Karpas-422 (cell line): Measurements from ENCODE around the gene VAV3. TPM values are rescaled to one million over a fixed set of nuclear protein-coding genes. Genes with fewer than 3 reads are reported as not detected.

Experiments used
- DNase-seq: peaks from one replicate; pipeline ENCODE4 v3.0.0-alpha.2; 2015
- H2AFZ ChIP-seq: fragments of 200-600 bp; sonication (generic); 2 replicates; pipeline ENCODE4 v1.6.1; 2014; ENCODE audit warnings: antibody characterized with exemption, low read length, mixed read lengths
- H3K27ac ChIP-seq: fragments of 200-600 bp; sonication (generic); 2 replicates; pipeline ENCODE4 v1.5.1; 2014; ENCODE audit warnings: mild to moderate bottlenecking, low read length, moderate library complexity
- H3K27me3 ChIP-seq: fragments of 200-600 bp; sonication (generic); 2 replicates; pipeline ENCODE4 v1.6.1; 2014; ENCODE audit warnings: low read length, mixed read lengths
- H3K36me3 ChIP-seq: fragments of 200-600 bp; sonication (generic); 2 replicates; pipeline ENCODE4 v1.6.1; 2014; ENCODE audit warnings: low read length, mixed read lengths; ENCODE audit not compliant: insufficient read depth
- H3K4me1 ChIP-seq: fragments of 200-600 bp; sonication (generic); 2 replicates; pipeline ENCODE4 v1.6.1; 2014; ENCODE audit warnings: mild to moderate bottlenecking, low read length, mixed read lengths
- H3K4me2 ChIP-seq: fragments of 200-600 bp; sonication (generic); 2 replicates; pipeline ENCODE4 v1.6.1; 2014; ENCODE audit warnings: low read length, low read depth, mild to moderate bottlenecking; ENCODE audit not compliant: poor library complexity, severe bottlenecking
- H3K4me3 ChIP-seq: fragments of 200-600 bp; sonication (generic); 2 replicates; pipeline ENCODE4 v1.5.1; 2014; ENCODE audit warnings: mild to moderate bottlenecking, antibody characterized with exemption, low read length, mixed read lengths
- H3K79me2 ChIP-seq: fragments of 200-600 bp; sonication (generic); 2 replicates; pipeline ENCODE4 v1.6.1; 2014; ENCODE audit warnings: mild to moderate bottlenecking, low read length, mixed read lengths
- H3K9ac ChIP-seq: fragments of 200-600 bp; sonication (generic); 2 replicates; pipeline ENCODE4 v1.6.0; 2014; ENCODE audit warnings: low read length
- H3K9me2 ChIP-seq: fragments of 200-600 bp; sonication (generic), shearing (Covaris generic); replicated peaks from 2 replicates; pipeline ENCODE4 v1.6.0; 2014; ENCODE audit warnings: mild to moderate bottlenecking, low read length, moderate library complexity; ENCODE audit not compliant: insufficient read depth
- H3K9me3 ChIP-seq: fragments of 300-700, 200-600 bp; sonication (generic); 2 replicates; pipeline ENCODE4 v1.6.1; 2014; ENCODE audit warnings: low read length, mixed read lengths
- H4K20me1 ChIP-seq: fragments of 200-600 bp; sonication (generic); 2 replicates; pipeline ENCODE4 v1.6.1; 2014; ENCODE audit warnings: mild to moderate bottlenecking, antibody characterized with exemption, low read length, low read depth; ENCODE audit not compliant: insufficient read depth
- total RNA-seq: library from RNA; depleted of rRNA; stranded (reverse); fragments of >200 nt; shearing (Covaris generic); gene quantifications from 2 replicates; pipeline ENCODE4 v1.2.3, GENCODE V29; 2014; ENCODE audit warnings: low replicate concordance

VAV3 gene
- total RNA-seq, 1 experiment from 2014 or later: 1.1 TPM

DNA sequence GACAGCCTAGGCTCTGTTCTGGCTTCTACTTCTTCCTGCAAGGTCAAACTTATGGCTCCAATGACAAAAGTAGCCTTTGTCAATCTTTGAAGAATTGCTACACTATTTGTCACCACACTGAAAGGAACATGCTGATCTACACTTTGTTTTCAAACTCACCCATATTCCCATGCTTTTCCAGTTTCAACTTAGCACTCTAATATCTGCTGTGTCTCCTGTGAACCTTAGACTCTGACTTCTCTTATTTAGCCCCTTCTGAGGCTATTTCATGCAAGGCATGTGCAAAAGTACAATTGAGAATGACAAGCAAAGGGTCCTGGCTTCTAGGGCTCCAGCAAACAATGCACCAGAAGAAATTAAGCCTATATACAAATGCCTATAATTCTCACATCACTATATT, 374.9 kb downstream of the VAV3 start:
- Histone ChIP-seq H3K27ac (no peak overlapping the region), H3K79me2 (no peaks in the 10 kb centered on the region), H3K27me3 (no peaks in the 10 kb centered on the region), H3K4me3 (no peak overlapping the region), H2AFZ (no peak overlapping the region), H3K9me2 (no peaks in the 10 kb centered on the region), H3K4me2 (no peak overlapping the region), H3K36me3 (no peaks in the 10 kb centered on the region), H4K20me1 (no peaks in the 10 kb centered on the region), H3K9ac (no peak overlapping the region), H3K4me1 (no peaks in the 10 kb centered on the region), H3K9me3 (no peaks in the 10 kb centered on the region)
- DNase-seq: no peak

- Histone ChIP-seq H2AFZ (no peak overlapping the region), H3K27ac (no peak overlapping the region), H3K9ac (no peak overlapping the region), H3K4me3 (no peak overlapping the region), H4K20me1 (no peaks in the 10 kb centered on the region), H3K9me2 (no peaks in the 10 kb centered on the region), H3K4me2 (no peak overlapping the region), H3K9me3 (no peaks in the 10 kb centered on the region), H3K36me3 (no peaks in the 10 kb centered on the region), H3K4me1 (no peaks in the 10 kb centered on the region), H3K27me3 (no peaks in the 10 kb centered on the region), H3K79me2 (no peaks in the 10 kb centered on the region)
- DNase-seq: no peak
These were observed 376.7 kb downstream of the VAV3 start for GRCh38 chr1:107588321-107588720.

DNA sequence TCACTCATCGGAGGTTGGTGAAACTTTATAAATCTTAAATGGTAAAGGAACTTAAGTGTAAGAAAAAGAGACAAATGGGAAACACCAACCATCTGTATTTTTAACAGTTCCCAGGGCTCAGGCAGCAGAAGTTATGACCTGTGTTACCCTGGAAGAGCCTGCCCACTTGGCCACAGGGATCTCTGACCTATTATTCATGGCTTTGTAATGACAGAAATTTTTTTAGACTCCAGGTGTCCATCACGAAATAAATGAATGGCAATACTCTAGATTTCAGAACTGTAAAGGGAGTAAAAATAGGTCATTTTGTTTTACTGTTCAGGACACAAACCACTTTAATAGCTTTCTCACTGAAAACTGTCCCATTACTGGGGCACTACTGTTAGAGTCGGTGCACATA, 389.8 kb downstream of the VAV3 start:
- Histone ChIP-seq H3K27ac (no peak overlapping the region), H3K9ac (no peak overlapping the region), H3K4me1 (no peaks in the 10 kb centered on the region), H3K27me3 (no peaks in the 10 kb centered on the region), H2AFZ (no peak overlapping the region), H4K20me1 (no peaks in the 10 kb centered on the region), H3K36me3 (no peaks in the 10 kb centered on the region), H3K9me2 (no peaks in the 10 kb centered on the region), H3K4me2 (no peak overlapping the region), H3K79me2 (no peaks in the 10 kb centered on the region), H3K4me3 (no peak overlapping the region), H3K9me3 (no peaks in the 10 kb centered on the region)
- DNase-seq: no peak

DNA sequence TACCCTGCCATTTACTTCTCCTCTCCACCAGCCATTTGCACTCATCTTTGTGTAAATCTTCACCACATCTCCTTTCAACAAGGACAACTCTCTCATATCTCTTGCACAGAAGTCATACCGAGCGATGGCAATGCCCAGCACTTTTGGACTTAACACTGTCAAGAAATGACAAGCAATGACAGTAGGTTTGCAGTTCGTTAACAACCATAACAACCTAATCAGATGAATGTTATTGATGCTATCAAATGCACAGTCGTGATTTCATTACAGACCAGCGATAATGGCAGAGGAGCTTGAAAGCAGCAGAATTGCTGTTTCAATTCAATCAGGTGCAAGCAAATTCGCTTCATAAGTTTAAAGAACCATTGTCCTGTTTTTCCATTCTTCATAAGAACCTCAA, 390.9 kb downstream of the VAV3 start:
- no peak overlapping the region for H3K27ac ChIP-seq
- no peaks in the 10 kb centered on the region for H4K20me1 ChIP-seq
- H3K9me3 ChIP-seq: no peaks in the 10 kb centered on the region
- H3K9ac ChIP-seq: no peak overlapping the region
- no peaks in the 10 kb centered on the region for H3K36me3 ChIP-seq
- H3K4me3 ChIP-seq: no peak overlapping the region
- no peak overlapping the region for H3K4me2 ChIP-seq
- DNase-seq: no peak
- H3K27me3 ChIP-seq: no peaks in the 10 kb centered on the region
- H2AFZ ChIP-seq: no peak overlapping the region
- H3K4me1 ChIP-seq: no peaks in the 10 kb centered on the region
- H3K9me2 ChIP-seq: no peaks in the 10 kb centered on the region
- no peaks in the 10 kb centered on the region for H3K79me2 ChIP-seq

DNA sequence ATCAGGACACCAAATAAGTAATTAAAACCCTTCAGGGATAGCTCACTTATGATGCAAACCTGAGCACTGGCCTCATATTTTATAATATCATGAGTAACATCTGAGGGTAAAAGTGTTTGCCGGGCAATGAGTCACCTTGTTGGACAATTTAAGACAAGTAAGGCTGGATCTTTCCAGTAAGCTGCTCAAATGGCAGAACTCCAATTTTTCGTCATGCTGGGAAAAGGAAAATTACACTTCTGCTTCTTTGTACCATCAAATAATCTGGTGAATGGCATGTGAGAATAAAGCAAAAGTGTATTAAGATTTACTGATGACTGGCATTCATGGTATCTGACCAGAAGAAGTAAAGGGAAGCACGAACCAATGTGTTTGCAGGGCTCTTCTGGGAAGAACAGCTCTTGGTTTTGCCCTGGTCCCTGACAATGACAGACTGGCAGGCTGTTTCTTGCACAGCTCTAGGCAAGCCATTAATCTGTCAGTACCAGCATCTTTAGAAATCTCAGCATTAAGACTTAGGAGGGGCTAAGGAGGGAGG, 392.2 kb downstream of the VAV3 start:
- no peaks in the 10 kb centered on the region for H3K9me3 ChIP-seq
- no peaks in the 10 kb centered on the region for H3K36me3 ChIP-seq
- no peaks in the 10 kb centered on the region for H3K79me2 ChIP-seq
- no peak overlapping the region for H3K4me2 ChIP-seq
- H3K4me3 ChIP-seq: no peak overlapping the region
- no peak for DNase-seq
- no peak overlapping the region for H2AFZ ChIP-seq
- H4K20me1 ChIP-seq: no peaks in the 10 kb centered on the region
- H3K27me3 ChIP-seq: no peaks in the 10 kb centered on the region
- H3K9ac ChIP-seq: no peak overlapping the region
- H3K4me1 ChIP-seq: no peaks in the 10 kb centered on the region
- no peak overlapping the region for H3K27ac ChIP-seq
- H3K9me2 ChIP-seq: no peaks in the 10 kb centered on the region

DNA sequence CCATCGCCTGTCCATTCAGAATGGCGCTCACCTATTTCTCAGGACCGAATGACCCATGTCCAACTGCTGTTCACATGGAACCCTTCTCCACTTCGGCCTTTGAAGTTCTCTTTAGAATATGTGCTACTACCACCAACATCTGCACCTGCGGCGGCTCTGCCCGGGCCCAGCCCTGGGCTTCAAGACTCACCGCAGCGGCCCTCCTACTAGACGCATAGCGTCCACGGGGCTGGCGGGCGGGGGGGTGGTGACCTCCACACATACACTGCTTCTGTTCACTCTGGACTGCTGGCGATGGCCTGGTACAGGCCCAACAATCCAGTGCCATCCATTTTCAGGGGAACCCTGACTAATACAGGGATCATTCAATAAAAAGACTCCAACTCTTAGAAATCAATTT, 394.2 kb downstream of the VAV3 start:
- H3K36me3 ChIP-seq: no peaks in the 10 kb centered on the region
- H4K20me1 ChIP-seq: no peaks in the 10 kb centered on the region
- no peaks in the 10 kb centered on the region for H3K79me2 ChIP-seq
- H3K4me2 ChIP-seq: no peak overlapping the region
- no peaks in the 10 kb centered on the region for H3K9me2 ChIP-seq
- no peak overlapping the region for H3K9ac ChIP-seq
- no peaks in the 10 kb centered on the region for H3K9me3 ChIP-seq
- no peak overlapping the region for H3K27ac ChIP-seq
- H3K4me3 ChIP-seq: no peak overlapping the region
- H3K4me1 ChIP-seq: no peaks in the 10 kb centered on the region
- H3K27me3 ChIP-seq: no peaks in the 10 kb centered on the region
- DNase-seq: no peak
- no peak overlapping the region for H2AFZ ChIP-seq

DNA sequence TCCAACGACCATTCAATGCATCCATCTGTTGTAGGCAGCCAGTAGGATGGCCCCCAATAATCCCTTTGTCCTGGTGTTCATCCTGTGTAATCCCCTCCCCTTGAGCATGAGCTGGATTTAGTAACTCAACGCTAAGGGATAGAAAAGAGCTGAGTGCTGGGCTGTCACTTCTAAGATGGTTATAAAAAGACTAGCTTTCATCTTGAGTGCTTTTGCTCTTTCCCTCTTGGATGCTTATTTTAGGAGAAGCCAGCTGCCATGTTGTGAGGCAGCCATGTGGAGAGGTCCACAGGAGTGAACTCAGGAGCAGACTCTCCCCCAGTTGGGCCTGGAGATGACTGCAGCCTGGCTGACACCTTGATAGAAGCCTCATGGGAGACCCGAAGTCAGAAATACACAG, 401.5 kb downstream of the VAV3 start:
- Histone ChIP-seq H3K4me2 (no peak overlapping the region), H3K9me3 (no peaks in the 10 kb centered on the region), H3K27me3 (no peaks in the 10 kb centered on the region), H4K20me1 (no peaks in the 10 kb centered on the region), H2AFZ (no peak overlapping the region), H3K27ac (no peak overlapping the region), H3K4me1 (no peaks in the 10 kb centered on the region), H3K79me2 (no peaks in the 10 kb centered on the region), H3K4me3 (no peak overlapping the region), H3K36me3 (no peaks in the 10 kb centered on the region), H3K9ac (no peak overlapping the region), H3K9me2 (no peaks in the 10 kb centered on the region)
- no peak for DNase-seq

DNA sequence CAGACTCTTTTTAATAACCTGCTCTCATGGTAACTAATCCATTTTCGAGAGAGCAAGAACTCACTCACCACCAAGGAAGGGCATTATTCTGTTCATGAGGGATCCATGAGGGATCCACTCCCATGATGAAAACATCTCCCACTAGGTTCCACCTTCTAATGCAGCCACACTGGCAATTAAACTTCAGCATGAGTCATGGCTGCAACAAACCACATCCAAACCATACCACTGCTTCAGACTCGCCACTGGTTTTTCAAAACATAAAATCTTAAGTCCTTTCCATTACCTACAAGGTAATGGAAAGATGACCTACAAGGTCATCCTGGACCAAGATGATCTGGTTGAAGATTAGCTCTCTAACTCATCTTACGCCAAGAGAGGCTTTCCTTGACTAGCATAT, 405.1 kb downstream of the VAV3 start:
- Histone ChIP-seq H3K4me3 (no peak overlapping the region), H4K20me1 (no peaks in the 10 kb centered on the region), H3K9ac (no peak overlapping the region), H2AFZ (no peak overlapping the region), H3K9me2 (no peaks in the 10 kb centered on the region), H3K79me2 (no peaks in the 10 kb centered on the region), H3K4me1 (no peaks in the 10 kb centered on the region), H3K9me3 (no peaks in the 10 kb centered on the region), H3K27me3 (no peaks in the 10 kb centered on the region), H3K4me2 (no peak overlapping the region), H3K36me3 (no peaks in the 10 kb centered on the region), H3K27ac (no peak overlapping the region)
- DNase-seq: no peak

DNA sequence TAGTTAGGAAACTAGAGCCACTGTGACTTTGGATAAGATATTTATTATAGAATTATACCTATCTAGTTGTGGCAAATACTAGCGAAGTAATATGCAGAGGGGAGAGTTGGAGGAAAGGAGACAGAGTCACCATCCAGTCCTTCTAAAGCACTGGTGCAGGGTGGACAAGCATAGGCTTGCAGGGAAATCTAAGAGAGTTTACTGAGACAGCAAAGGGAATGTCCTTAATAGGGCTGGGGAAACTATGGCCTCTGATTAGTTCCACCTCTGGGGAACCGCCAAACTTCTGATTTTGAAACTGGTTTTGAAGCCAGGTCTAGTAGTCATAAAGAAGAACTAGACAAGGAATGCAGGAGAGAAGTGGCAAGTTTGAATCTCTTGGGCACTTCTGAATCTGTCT, 407.9 kb downstream of the VAV3 start:
- H3K4me2 ChIP-seq: no peak overlapping the region
- H3K4me1 ChIP-seq: no peaks in the 10 kb centered on the region
- no peaks in the 10 kb centered on the region for H3K9me2 ChIP-seq
- no peak overlapping the region for H3K4me3 ChIP-seq
- H3K36me3 ChIP-seq: no peaks in the 10 kb centered on the region
- no peaks in the 10 kb centered on the region for H4K20me1 ChIP-seq
- H3K27me3 ChIP-seq: no peaks in the 10 kb centered on the region
- H3K79me2 ChIP-seq: no peaks in the 10 kb centered on the region
- H3K27ac ChIP-seq: no peak overlapping the region
- DNase-seq: no peak
- no peak overlapping the region for H2AFZ ChIP-seq
- H3K9me3 ChIP-seq: no peaks in the 10 kb centered on the region
- H3K9ac ChIP-seq: no peak overlapping the region
